HEK293 (cell line): ENCODE results near the gene USP31.

Experiments
- CTCF ChIA-PET: fragments of 350-600 bp; formaldehyde crosslinking; extraction: SDS; loops from one replicate; lab custom pipeline; 2021; ENCODE audit warnings: antibody characterized with exemption; lab: Yijun Ruan, JAX
- POLR2A ChIA-PET: fragments of 300-600 bp; formaldehyde crosslinking; extraction: SDS; loops from one replicate; lab custom pipeline; 2020; ENCODE audit warnings: antibody characterized with exemption, inconsistent platforms; lab: Yijun Ruan, JAX
- H3K27ac ChIP-seq: fragments of 200-500 bp; sonication (Bioruptor generic); 2 replicates; pipeline ENCODE4 v1.5.1; 2014; ENCODE audit warnings: low read depth, low read length, control low read depth, inconsistent platforms; ENCODE audit errors: extremely low read depth
- H3K36me3 ChIP-seq, 2 experiments: fragments of 200-500 bp in 1 of 2; sonication (Bioruptor generic) in 1 of 2; 1 replicate in 1 of 2; 2 replicates in 1 of 2; pipeline ENCODE4 v1.5.1; 2014 to 2017; ENCODE audit warnings: inconsistent platforms in 2 of 2, low read length in 2 of 2; ENCODE audit not compliant: control insufficient read depth in 2 of 2, insufficient read depth in 1 of 2
- H3K4me1 ChIP-seq: fragments of 200-500 bp; sonication (Bioruptor generic); 2 replicates; pipeline ENCODE4 v1.5.1; 2014; ENCODE audit warnings: mild to moderate bottlenecking, low read length, inconsistent platforms; ENCODE audit not compliant: control insufficient read depth, insufficient read depth
- H3K4me3 ChIP-seq: 2 replicates; pipeline ENCODE4 v1.5.1; 2011; ENCODE audit warnings: low read depth, mild to moderate bottlenecking, control low read depth, low read length, moderate library complexity
- H3K9me3 ChIP-seq: fragments of 200-500 bp; sonication (Bioruptor generic); 2 replicates; pipeline ENCODE4 v1.5.1; 2014; ENCODE audit warnings: low read depth, low read length, inconsistent platforms; ENCODE audit not compliant: control insufficient read depth, insufficient read depth
- BCL6B ChIP-seq: fragments of 450-650 bp; formaldehyde crosslinking; IDR thresholded peaks from 2 replicates; pipeline ENCODE4 v1.5.1; 2017; ENCODE audit warnings: missing biosample characterization, missing genetic modification characterization
- CTCF ChIP-seq: fragments of 450-650 bp; formaldehyde crosslinking; IDR thresholded peaks from 2 replicates; pipeline ENCODE4 v1.5.1; 2016; ENCODE audit warnings: missing biosample characterization, missing genetic modification characterization
- MYNN ChIP-seq: fragments of 450-650 bp; formaldehyde crosslinking; IDR thresholded peaks from 2 replicates; pipeline ENCODE4 v1.5.1; 2016; ENCODE audit warnings: missing biosample characterization, missing genetic modification characterization, borderline replicate concordance
- PRDM2 ChIP-seq: fragments of 450-650 bp; formaldehyde crosslinking; IDR thresholded peaks from 2 replicates; pipeline ENCODE4 v1.5.1; 2016; ENCODE audit warnings: missing biosample characterization, missing genetic modification characterization, borderline replicate concordance
- SETDB1 ChIP-seq: IDR thresholded peaks from one replicate; pipeline ENCODE4 v1.6.1; 2017; ENCODE audit warnings: mild to moderate bottlenecking, low read length, moderate library complexity, mixed read lengths; ENCODE audit not compliant: insufficient read length
- ZBTB17 ChIP-seq: fragments of 450-650 bp; formaldehyde crosslinking; IDR thresholded peaks from 2 replicates; pipeline ENCODE4 v1.5.1; 2016; ENCODE audit warnings: missing biosample characterization, missing genetic modification characterization
- ZBTB26 ChIP-seq: fragments of 450-650 bp; formaldehyde crosslinking; optimal IDR thresholded peaks from 2 replicates; pipeline ENCODE3; 2016; ENCODE audit warnings: missing biosample characterization, mild to moderate bottlenecking, missing genetic modification characterization
- ZBTB48 ChIP-seq: fragments of 450-650 bp; formaldehyde crosslinking; IDR thresholded peaks from 2 replicates; pipeline ENCODE4 v1.5.1; 2016; ENCODE audit warnings: missing biosample characterization, missing genetic modification characterization
- ZBTB8A ChIP-seq: fragments of 450-650 bp; formaldehyde crosslinking; IDR thresholded peaks from 2 replicates; pipeline ENCODE4 v1.5.1; 2016; ENCODE audit warnings: missing biosample characterization, missing genetic modification characterization
- ZNF132 ChIP-seq: fragments of 450-650 bp; formaldehyde crosslinking; IDR thresholded peaks from 2 replicates; pipeline ENCODE4 v1.5.1; 2017; ENCODE audit warnings: missing biosample characterization, missing genetic modification characterization, borderline replicate concordance
- ZNF140 ChIP-seq: fragments of 450-650 bp; formaldehyde crosslinking; IDR thresholded peaks from 2 replicates; pipeline ENCODE4 v1.5.1; 2016; ENCODE audit warnings: missing biosample characterization, missing genetic modification characterization
- ZNF335 ChIP-seq: fragments of 450-650 bp; formaldehyde crosslinking; conservative IDR thresholded peaks from 2 replicates; pipeline ENCODE4 v1.5.1; 2016; ENCODE audit warnings: missing biosample characterization, missing genetic modification characterization
- ZNF366 ChIP-seq: fragments of 450-650 bp; formaldehyde crosslinking; conservative IDR thresholded peaks from 2 replicates; pipeline ENCODE4 v1.5.1; 2016; ENCODE audit warnings: missing biosample characterization, missing genetic modification characterization
- ZNF391 ChIP-seq: fragments of 450-650 bp; formaldehyde crosslinking; IDR thresholded peaks from 2 replicates; pipeline ENCODE4 v1.5.1; 2016; ENCODE audit warnings: low read depth, missing biosample characterization, missing genetic modification characterization, borderline replicate concordance
- ZNF394 ChIP-seq: fragments of 450-650 bp; formaldehyde crosslinking; IDR thresholded peaks from 2 replicates; pipeline ENCODE4 v1.5.1; 2016; ENCODE audit warnings: missing biosample characterization, missing genetic modification characterization, mild to moderate bottlenecking, moderate library complexity, borderline replicate concordance
- ZNF544 ChIP-seq: fragments of 450-650 bp; formaldehyde crosslinking; IDR thresholded peaks from 2 replicates; pipeline ENCODE4 v1.5.0; 2017; ENCODE audit warnings: missing biosample characterization, missing genetic modification characterization
- ZNF580 ChIP-seq: fragments of 450-650 bp; formaldehyde crosslinking; IDR thresholded peaks from 2 replicates; pipeline ENCODE4 v1.5.1; 2016; ENCODE audit warnings: missing biosample characterization, missing genetic modification characterization
- ZNF654 ChIP-seq: fragments of 450-650 bp; formaldehyde crosslinking; IDR thresholded peaks from 2 replicates; pipeline ENCODE4 v1.5.1; 2016; ENCODE audit warnings: low read depth, missing biosample characterization, missing genetic modification characterization
- ZNF707 ChIP-seq: fragments of 450-650 bp; formaldehyde crosslinking; IDR thresholded peaks from 2 replicates; pipeline ENCODE4 v1.5.1; 2016; ENCODE audit warnings: missing biosample characterization, missing genetic modification characterization
- ZNF843 ChIP-seq: fragments of 450-650 bp; formaldehyde crosslinking; IDR thresholded peaks from 2 replicates; pipeline ENCODE4 v1.5.1; 2016; ENCODE audit warnings: missing biosample characterization, missing genetic modification characterization

USP31 gene

GRCh38 chr16:23182206-23182678 is 33.0 kb upstream of the USP31 start (continued):
- TF ChIP-seq PRDM2 (tag by site-specific recombination) (no peak), ZNF335 (tag by site-specific recombination) (peak; percentile 57), ZNF394 (tag by site-specific recombination) (no peak), ZBTB26 (peak; percentile 1), CTCF (tag by site-specific recombination) (peak; percentile 93), ZNF580 (tag by site-specific recombination) (no peak), ZNF654 (peak; percentile 22; the same call in 1 of the 2 replicates)
- TF ChIP-seq, all 188 proteins: peak for 8

GRCh38 chr16:23181506-23181905 is 32.3 kb upstream of the USP31 start:
- TF ChIP-seq SETDB1 (no peak), ZNF366 (tag by site-specific recombination) (peak; percentile 87), ZBTB17 (no peak)
- Histone ChIP-seq H3K9me3 (no peaks in the 10 kb centered on the region), H3K36me3 (no peaks in the 10 kb centered on the region), H3K27ac (no peak overlapping the region), H3K4me3 (no peak overlapping the region), H3K4me1 (0 out of 2 replicates have a peak, but pooled peaks cover 2% of the 10 kb centered on the region)
- CTCF ChIA-PET: interaction anchor here (0.5 to 8.8 kb wide), 15 partner anchors 13 to 1919 kb away, joined by 3 to 174 read pairs (median 4); no protein-coding TSS in a partner anchor
- POLR2A ChIA-PET: no interaction called here

- H3K4me3 ChIP-seq: no peak overlapping the region
- ChIA-PET POLR2A (no interaction called here), CTCF (interaction anchor here (2.5 kb wide), 1 partner anchor 259 kb away, joined by 31 read pairs; no protein-coding TSS in a partner anchor)
- H3K9me3 ChIP-seq: no peaks in the 10 kb centered on the region
- no peak overlapping the region for H3K27ac ChIP-seq
- no peaks in the 10 kb centered on the region for H3K4me1 ChIP-seq
- H3K36me3 ChIP-seq: no peaks in the 10 kb centered on the region
- TF ChIP-seq CTCF (tag by site-specific recombination): no peak
- no peak for TF ChIP-seq BCL6B (tag by site-specific recombination)
- TF ChIP-seq ZNF707 (tag by site-specific recombination): no peak
- TF ChIP-seq ZBTB48 (tag by site-specific recombination): no peak
- TF ChIP-seq ZBTB8A: no peak
- no peak for TF ChIP-seq ZNF140 (tag by site-specific recombination)
- TF ChIP-seq ZNF544 (tag by site-specific recombination): no peak
- TF ChIP-seq ZNF391 (tag by site-specific recombination): no peak
- TF ChIP-seq ZNF132 (tag by site-specific recombination): no peak
- no peak for TF ChIP-seq ZNF843 (tag by site-specific recombination)
- TF ChIP-seq MYNN (tag by site-specific recombination): no peak
Observed at GRCh38 chr16:23175651-23176050, 26.4 kb upstream of the USP31 start.
